HEK293T (cell line): ENCODE data around the gene LAG3.

Source experiments
- CTCF ChIA-PET: fragments of 350-600 bp; formaldehyde crosslinking; extraction: SDS; loops from one replicate; lab custom pipeline; 2021; ENCODE audit warnings: antibody characterized with exemption, inconsistent platforms; lab: Yijun Ruan, JAX
- POLR2A ChIA-PET: fragments of 350-600 bp; formaldehyde crosslinking; extraction: SDS; loops from one replicate; lab custom pipeline; 2020; ENCODE audit warnings: antibody characterized with exemption, inconsistent platforms; lab: Yijun Ruan, JAX
- DNase-seq: peaks from one replicate; pipeline ENCODE4 v3.0.0; 2012; ENCODE audit warnings: mixed read lengths; ENCODE audit errors: extremely low spot score
- ARNT ChIP-seq: fragments of 450-650 bp; IDR thresholded peaks from 2 replicates; pipeline ENCODE4 v1.6.1; 2017; ENCODE audit warnings: mild to moderate bottlenecking
- BHLHE40 ChIP-seq: fragments of 450-650 bp; IDR thresholded peaks from 2 replicates; pipeline ENCODE4 v1.6.1; 2016; ENCODE audit warnings: mild to moderate bottlenecking, moderate library complexity, borderline replicate concordance
- CTBP1 ChIP-seq: fragments of 450-650 bp; IDR thresholded peaks from 2 replicates; pipeline ENCODE4 v1.6.1; 2016; ENCODE audit warnings: borderline replicate concordance
- ELF4 ChIP-seq: fragments of 450-650 bp; IDR thresholded peaks from 2 replicates; pipeline ENCODE4 v1.6.1; 2017; ENCODE audit warnings: antibody characterized with exemption
- FOXA1 ChIP-seq: fragments of 450-650 bp; IDR thresholded peaks from 2 replicates; pipeline ENCODE4 v1.6.1; 2016; ENCODE audit warnings: mild to moderate bottlenecking
- FOXK2 ChIP-seq: fragments of 450-650 bp; IDR thresholded peaks from 2 replicates; pipeline ENCODE4 v1.6.1; 2016; ENCODE audit warnings: mild to moderate bottlenecking
- FOXM1 ChIP-seq: fragments of 450-650 bp; IDR thresholded peaks from 2 replicates; pipeline ENCODE4 v1.6.1; 2017; ENCODE audit warnings: mild to moderate bottlenecking, borderline replicate concordance
- HDGF ChIP-seq: fragments of 450-650 bp; IDR thresholded peaks from 2 replicates; pipeline ENCODE4 v1.6.1; 2017; ENCODE audit warnings: antibody characterized with exemption, borderline replicate concordance
- L3MBTL2 ChIP-seq: fragments of 450-650 bp; conservative IDR thresholded peaks from 2 replicates; pipeline ENCODE4 v1.6.1; 2016; ENCODE audit warnings: mild to moderate bottlenecking
- LEF1 ChIP-seq: fragments of 450-650 bp; IDR thresholded peaks from 2 replicates; pipeline ENCODE4 v1.6.1; 2017; ENCODE audit warnings: mild to moderate bottlenecking, borderline replicate concordance
- NFRKB ChIP-seq: fragments of 450-650 bp; IDR thresholded peaks from 2 replicates; pipeline ENCODE4 v1.6.1; 2016; ENCODE audit warnings: mild to moderate bottlenecking, moderate library complexity
- PKNOX1 ChIP-seq: fragments of 450-650 bp; IDR thresholded peaks from 2 replicates; pipeline ENCODE4 v1.6.1; 2016
- SP1 ChIP-seq: fragments of 450-650 bp; IDR thresholded peaks from 2 replicates; pipeline ENCODE4 v1.6.1; 2017
- SUZ12 ChIP-seq: fragments of 450-650 bp; IDR thresholded peaks from 2 replicates; pipeline ENCODE4 v1.6.1; 2016; ENCODE audit warnings: mild to moderate bottlenecking
- TARDBP ChIP-seq: fragments of 450-650 bp; IDR thresholded peaks from 2 replicates; pipeline ENCODE4 v1.6.1; 2016
- ZNF384 ChIP-seq: fragments of 450-650 bp; IDR thresholded peaks from 2 replicates; pipeline ENCODE4 v1.6.1; 2016

LAG3 gene

GRCh38 chr12:6766651-6767349, 5.5 kb upstream of the LAG3 start:
- no peak for TF ChIP-seq CTBP1
- no peak for TF ChIP-seq NFRKB
- TF ChIP-seq FOXM1: no peak
- no peak for TF ChIP-seq SP1
- TF ChIP-seq LEF1: no peak
- TF ChIP-seq L3MBTL2: no peak
- TF ChIP-seq FOXK2: no peak
- TF ChIP-seq PKNOX1: no peak
- TF ChIP-seq BHLHE40: no peak
- no peak for TF ChIP-seq TARDBP
- TF ChIP-seq FOXA1: no peak
- TF ChIP-seq ELF4: no peak
- TF ChIP-seq SUZ12: no peak
- no peak for TF ChIP-seq HDGF
- TF ChIP-seq ZNF384: no peak
- TF ChIP-seq ARNT: no peak
- peak; percentile 63 for DNase-seq
- POLR2A ChIA-PET: interaction anchor here (0.8 to 8.6 kb wide), 23 partner anchors 11 to 233 kb away, joined by 3 to 148 read pairs (median 5); partner anchors contain the start of genes CD4, CDCA3, COPS7A and GAPDH
- CTCF ChIA-PET: interaction anchor here (0.6 to 4.1 kb wide), 17 partner anchors 8 to 177 kb away, joined by 3 to 38 read pairs (median 4); partner anchors contain the start of genes C12orf57, COPS7A, GPR162 and MLF2

GRCh38 chr12:6767353-6768319, 4.7 kb upstream of the LAG3 start:
- TF ChIP-seq NFRKB (no peak), L3MBTL2 (peak; percentile 43), ARNT (no peak), ZNF384 (no peak)
- no peak for DNase-seq
- ChIA-PET CTCF (interaction anchor here (0.9 to 4.1 kb wide), 11 partner anchors 11 to 158 kb away, joined by 3 to 38 read pairs (median 6); partner anchors contain the start of genes COPS7A, GPR162 and MLF2), POLR2A (interaction anchor here (0.8 to 8.6 kb wide), 17 partner anchors 10 to 99 kb away, joined by 3 to 148 read pairs (median 6); partner anchors contain the start of genes CD4, CDCA3, COPS7A and GPR162)

- ChIA-PET CTCF (interaction anchor here (2.1 to 4.1 kb wide), 2 partner anchors 15 kb away, joined by 15 to 38 read pairs; partner anchors contain the start of gene MLF2), POLR2A (interaction anchor here (1.0 to 8.6 kb wide), 6 partner anchors 9 to 59 kb away, joined by 3 to 148 read pairs (median 24); partner anchors contain the start of genes COPS7A, GPR162 and MLF2)
- no peak for DNase-seq
- TF ChIP-seq LEF1 (no peak), FOXM1 (no peak), L3MBTL2 (no peak), FOXK2 (no peak), CTBP1 (no peak), ELF4 (no peak), NFRKB (no peak), ARNT (no peak), SP1 (no peak), TARDBP (no peak), FOXA1 (no peak), PKNOX1 (no peak), ZNF384 (no peak), SUZ12 (no peak)
Observed at GRCh38 chr12:6768437-6768914, 3.8 kb upstream of the LAG3 start.

GRCh38 chr12:6768990-6769389, 3.3 kb upstream of the LAG3 start:
- DNase-seq: no peak
- POLR2A ChIA-PET: interaction anchor here (1.0 to 8.6 kb wide), 4 partner anchors 16 to 80 kb away, joined by 4 to 148 read pairs (median 27); partner anchors contain the start of genes COPS7A, GPR162, MLF2 and ZNF384
- CTCF ChIA-PET: interaction anchor here (2.1 kb wide), 1 partner anchor 15 kb away, joined by 15 read pairs; the partner anchor contains the start of gene MLF2
- TF ChIP-seq LEF1 (no peak), ELF4 (no peak), SP1 (no peak), ARNT (no peak), HDGF (no peak)

GRCh38 chr12:6769666-6770065, 2.7 kb upstream of the LAG3 start:
- ChIA-PET POLR2A (interaction anchor here (1.0 to 8.6 kb wide), 4 partner anchors 16 to 81 kb away, joined by 4 to 148 read pairs (median 27); partner anchors contain the start of genes COPS7A, GPR162, MLF2 and ZNF384), CTCF (interaction anchor here (2.1 kb wide), 1 partner anchor 16 kb away, joined by 15 read pairs; the partner anchor contains the start of gene MLF2)
- no peak for DNase-seq
- TF ChIP-seq ELF4: no peak
- no peak for TF ChIP-seq L3MBTL2
- TF ChIP-seq HDGF: no peak
- no peak for TF ChIP-seq PKNOX1
- TF ChIP-seq ZNF384: no peak
- no peak for TF ChIP-seq BHLHE40
- no peak for TF ChIP-seq LEF1
- no peak for TF ChIP-seq FOXA1
- no peak for TF ChIP-seq TARDBP
- no peak for TF ChIP-seq FOXK2
- TF ChIP-seq ARNT: no peak
- TF ChIP-seq SP1: no peak
- no peak for TF ChIP-seq NFRKB
- no peak for TF ChIP-seq SUZ12
- TF ChIP-seq FOXM1: no peak
